ENCODE measurements around the gene DGCR2. TPM values are rescaled to one million over a fixed set of nuclear protein-coding genes. Genes with fewer than 3 reads are reported as not detected.

The DGCR2 gene
- total RNA-seq, 4 donors from 2014 or later = 42.5 to 75.2 (median 50.8) TPM

DNA sequence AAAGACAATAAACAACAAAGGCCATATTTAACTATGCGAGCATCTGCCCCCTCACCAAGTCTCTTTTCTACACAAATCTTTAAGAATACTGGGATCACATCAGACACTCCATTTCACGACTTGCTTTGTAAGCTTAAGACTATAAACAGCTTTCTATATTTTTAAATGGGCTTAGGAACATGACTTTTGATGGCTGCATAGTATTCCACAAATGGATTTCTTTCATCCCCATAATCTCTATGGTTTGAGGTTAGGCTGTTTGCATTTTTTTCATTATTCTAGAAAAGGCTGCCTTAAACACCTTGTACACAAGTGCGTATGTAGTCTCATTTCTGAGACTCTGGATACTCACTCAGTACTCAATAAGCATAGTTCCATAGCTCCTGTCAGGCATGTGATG is 52.8 kb downstream of the DGCR2 start:
- no peak overlapping the region for H3K27ac ChIP-seq
- H3K36me3 ChIP-seq = peaks cover 10 to 89% (median 41%) of the 10 kb centered on the region in 3 donors
- no peaks in the 10 kb centered on the region for H3K27me3 ChIP-seq
- DNase-seq = no peak
- TF ChIP-seq, protein P1, sequence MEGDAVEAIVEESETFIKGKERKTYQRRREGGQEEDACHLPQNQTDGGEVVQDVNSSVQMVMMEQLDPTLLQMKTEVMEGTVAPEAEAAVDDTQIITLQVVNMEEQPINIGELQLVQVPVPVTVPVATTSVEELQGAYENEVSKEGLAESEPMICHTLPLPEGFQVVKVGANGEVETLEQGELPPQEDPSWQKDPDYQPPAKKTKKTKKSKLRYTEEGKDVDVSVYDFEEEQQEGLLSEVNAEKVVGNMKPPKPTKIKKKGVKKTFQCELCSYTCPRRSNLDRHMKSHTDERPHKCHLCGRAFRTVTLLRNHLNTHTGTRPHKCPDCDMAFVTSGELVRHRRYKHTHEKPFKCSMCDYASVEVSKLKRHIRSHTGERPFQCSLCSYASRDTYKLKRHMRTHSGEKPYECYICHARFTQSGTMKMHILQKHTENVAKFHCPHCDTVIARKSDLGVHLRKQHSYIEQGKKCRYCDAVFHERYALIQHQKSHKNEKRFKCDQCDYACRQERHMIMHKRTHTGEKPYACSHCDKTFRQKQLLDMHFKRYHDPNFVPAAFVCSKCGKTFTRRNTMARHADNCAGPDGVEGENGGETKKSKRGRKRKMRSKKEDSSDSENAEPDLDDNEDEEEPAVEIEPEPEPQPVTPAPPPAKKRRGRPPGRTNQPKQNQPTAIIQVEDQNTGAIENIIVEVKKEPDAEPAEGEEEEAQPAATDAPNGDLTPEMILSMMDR (IDR thresholded peaks at IDR 0.05) = no peak
- no peak for TF ChIP-seq POLR2A (IDR thresholded peaks at IDR 0.05)
- H3K4me1 ChIP-seq = peaks cover 0 to 20% (median 5%) of the 10 kb centered on the region in 3 donors
- WGBS, 2 donors = 93 to 97% methylated on average over 3 of the region's 3 CpGs
- H3K9me3 ChIP-seq = no peaks in the 10 kb centered on the region
- intact Hi-C loops (cut with DNase I) = no loop called here
- H3K4me3 ChIP-seq = no peak overlapping the region

DNA sequence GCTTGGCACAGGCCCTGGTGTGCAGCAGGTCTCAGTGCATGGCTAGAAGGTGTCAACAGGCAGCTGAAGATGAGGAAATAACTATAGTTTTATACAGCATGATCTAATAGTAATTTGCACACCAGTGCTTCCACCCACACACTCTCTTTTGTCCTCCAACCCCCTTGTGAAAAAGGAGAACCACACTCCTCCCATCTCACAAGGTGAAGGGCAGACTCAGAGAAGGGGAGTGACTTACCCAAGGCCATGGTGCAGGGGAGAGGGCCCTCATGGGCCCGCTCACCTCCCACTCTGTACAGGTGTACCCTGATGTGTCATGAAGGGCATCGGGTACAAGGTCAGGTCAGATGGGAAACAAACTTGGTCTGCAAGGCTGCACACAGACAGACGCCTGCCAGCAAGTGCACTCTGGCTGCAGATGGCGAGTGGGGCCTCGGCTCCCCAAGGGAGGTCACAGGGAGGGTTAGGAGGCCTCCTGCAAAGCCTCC is 53.4 kb downstream of the DGCR2 start:
- H3K4me1 ChIP-seq = peaks cover 0 to 20% (median 5%) of the 10 kb centered on the region in 3 donors
- no peak overlapping the region for H3K27ac ChIP-seq
- no peak for DNase-seq
- TF ChIP-seq POLR2A (IDR thresholded peaks at IDR 0.05) = no peak
- TF ChIP-seq, protein P1 (IDR thresholded peaks at IDR 0.05) = no peak
- 90 to 92% methylated on average over 3 to 4 of the region's 5 CpGs for WGBS, 2 donors
- no peaks in the 10 kb centered on the region for H3K27me3 ChIP-seq
- H3K36me3 ChIP-seq = peaks cover 16 to 95% (median 48%) of the 10 kb centered on the region in 3 donors
- no peak overlapping the region for H3K4me3 ChIP-seq
- no peaks in the 10 kb centered on the region for H3K9me3 ChIP-seq
- intact Hi-C loops (cut with DNase I) = no loop called here

DNA sequence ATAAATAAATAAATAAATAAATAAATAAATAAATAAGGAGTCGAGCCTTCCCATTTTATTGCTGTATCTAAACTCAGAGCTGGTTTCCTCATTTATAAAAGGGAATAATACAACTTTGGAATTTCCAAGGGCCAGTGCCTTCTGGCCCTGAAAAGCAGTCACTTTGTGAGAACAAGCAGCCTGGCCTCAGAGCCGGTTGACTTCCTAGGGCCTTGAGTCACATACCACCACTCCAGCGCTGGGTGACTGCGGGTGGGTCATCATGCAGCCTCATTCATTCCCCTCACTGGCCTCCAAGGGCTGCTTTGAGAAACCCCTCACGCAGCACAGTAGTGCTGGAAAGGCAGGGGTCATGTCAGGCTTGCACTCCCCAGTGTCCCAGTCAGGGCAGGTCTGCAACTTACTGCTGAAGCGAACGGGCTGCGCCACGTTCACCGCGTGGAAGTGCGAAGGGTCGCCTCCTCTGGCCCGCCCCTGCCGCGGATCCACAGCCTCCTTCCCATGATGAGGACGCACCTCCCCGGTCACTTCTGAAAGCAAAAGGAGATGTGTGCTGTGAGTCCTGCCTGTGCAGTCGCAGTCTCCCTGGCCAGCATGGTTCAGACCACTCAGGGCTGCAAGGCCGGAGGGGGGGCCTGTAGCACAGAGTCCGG is 54.4 kb downstream of the DGCR2 start:
- no peak overlapping the region for H3K27ac ChIP-seq
- TF ChIP-seq POLR2A (IDR thresholded peaks at IDR 0.05) = no peak
- TF ChIP-seq, protein P1 (IDR thresholded peaks at IDR 0.05) = no peak
- H3K36me3 ChIP-seq = peaks cover 20 to 100% (median 50%) of the 10 kb centered on the region in 3 donors

DNA sequence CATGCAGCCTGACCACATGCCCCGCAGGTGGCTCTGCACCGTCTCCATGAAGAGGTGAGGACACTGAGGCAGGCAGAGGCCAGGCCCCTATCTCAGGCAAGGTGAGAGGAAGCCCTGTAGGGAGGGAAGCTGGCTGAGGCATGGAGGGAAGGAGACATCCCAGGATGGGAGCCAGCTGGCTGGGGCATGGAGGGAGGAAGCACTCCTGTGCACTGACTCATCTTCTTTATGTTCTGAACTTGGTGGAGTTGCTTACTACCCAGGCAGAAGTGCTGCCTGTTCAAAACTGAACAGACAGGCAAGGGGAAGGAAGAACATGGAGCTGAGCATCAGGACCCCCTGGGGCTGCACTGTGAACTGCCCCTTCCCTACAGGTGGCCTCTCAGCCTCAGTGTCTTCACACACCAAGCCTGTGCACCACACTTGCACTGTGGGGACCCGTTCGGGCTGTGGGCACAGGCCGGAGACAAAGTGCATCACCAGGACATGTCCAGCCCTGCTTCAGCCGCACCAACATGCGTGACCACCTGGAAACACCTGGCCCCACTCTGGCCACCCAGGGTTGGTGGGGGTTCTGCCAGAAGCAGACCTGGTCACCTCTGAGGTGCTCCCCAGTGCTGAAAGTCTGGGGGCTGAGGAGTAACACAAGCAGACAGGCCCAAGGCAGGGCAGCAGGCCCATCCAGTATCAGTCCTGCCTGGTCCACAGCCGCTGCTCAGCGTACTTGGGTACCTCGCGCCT is 55.5 kb downstream of the DGCR2 start:
- TF ChIP-seq, protein P1 (IDR thresholded peaks at IDR 0.05) = no peak
- TF ChIP-seq POLR2A (IDR thresholded peaks at IDR 0.05) = no peak
- H3K9me3 ChIP-seq = no peaks in the 10 kb centered on the region
- H3K27me3 ChIP-seq = no peaks in the 10 kb centered on the region
- H3K4me1 ChIP-seq = peaks cover 0 to 32% (median 5%) of the 10 kb centered on the region in 3 donors
- 76 to 80% methylated on average over 4 to 8 of the region's 11 CpGs for WGBS, 2 donors
- DNase-seq = no peak
- peaks cover 20 to 100% (median 55%) of the 10 kb centered on the region in 3 donors for H3K36me3 ChIP-seq
- intact Hi-C loops (cut with DNase I) = no loop called here
- peak overlapping the region in 3 of 4 donors; percentile 10 to 46 (median 38) for H3K27ac ChIP-seq
- no peak overlapping the region for H3K4me3 ChIP-seq

More for the DNA sequence above, 54.4 kb downstream of the DGCR2 start:
- 88 to 94% methylated on average over 4 to 20 of the region's 21 CpGs for WGBS, 2 donors
- no peaks in the 10 kb centered on the region for H3K27me3 ChIP-seq
- H3K9me3 ChIP-seq = no peaks in the 10 kb centered on the region
- intact Hi-C loops (cut with DNase I) = no loop called here
- no peak overlapping the region for H3K4me3 ChIP-seq
- peaks cover 0 to 23% (median 5%) of the 10 kb centered on the region in 3 donors for H3K4me1 ChIP-seq
- no peak for DNase-seq

DNA sequence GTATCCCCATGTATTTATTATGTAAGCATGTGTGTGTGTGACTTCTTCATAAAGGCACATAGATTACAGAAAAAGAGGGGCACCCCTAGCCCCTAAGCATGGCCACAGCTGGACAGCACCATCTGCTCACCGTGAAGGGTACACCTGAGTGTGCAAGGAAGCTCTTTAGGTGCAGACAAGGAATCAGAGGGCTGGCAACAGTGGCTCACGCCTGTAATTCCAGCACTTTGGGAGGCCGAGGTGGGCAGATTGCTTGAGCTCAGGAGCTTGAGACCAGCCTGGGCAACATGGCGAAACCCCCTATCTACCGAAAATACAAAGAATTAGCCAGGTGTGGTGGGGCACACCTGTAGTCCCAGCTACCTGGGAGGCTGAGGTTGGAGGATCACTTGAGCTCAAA is 56.3 kb downstream of the DGCR2 start:
- Histone ChIP-seq H3K36me3 (peaks cover 20 to 100% (median 54%) of the 10 kb centered on the region in 3 donors), H3K27ac (no peak overlapping the region), H3K27me3 (no peaks in the 10 kb centered on the region), H3K4me3 (no peak overlapping the region), H3K9me3 (no peaks in the 10 kb centered on the region), H3K4me1 (peaks cover 0 to 36% (median 5%) of the 10 kb centered on the region in 3 donors)
- no peak for TF ChIP-seq POLR2A (IDR thresholded peaks at IDR 0.05)
- TF ChIP-seq, protein P1 (IDR thresholded peaks at IDR 0.05) = no peak
- 83 to 93% methylated on average over 1 to 5 of the region's 5 CpGs for WGBS, 2 donors
- intact Hi-C loops (cut with DNase I) = no loop called here
- no peak for DNase-seq

Measured in esophagus squamous epithelium (tissue), 5 donors.